Hypothalamus (tissue), 51 donors: ENCODE data around the gene ASTL.
"Not testable (repeated sequence)": the region's sequence is repeated elsewhere in the genome, so short reads cannot be mapped to it uniquely, and the experiment has no call there.

Experiments
- DNase-seq, 51 donors: peaks; one replicate each; lab custom pipeline; 2025; lab: John Stamatoyannopoulos, UW

The ASTL gene

DNA sequence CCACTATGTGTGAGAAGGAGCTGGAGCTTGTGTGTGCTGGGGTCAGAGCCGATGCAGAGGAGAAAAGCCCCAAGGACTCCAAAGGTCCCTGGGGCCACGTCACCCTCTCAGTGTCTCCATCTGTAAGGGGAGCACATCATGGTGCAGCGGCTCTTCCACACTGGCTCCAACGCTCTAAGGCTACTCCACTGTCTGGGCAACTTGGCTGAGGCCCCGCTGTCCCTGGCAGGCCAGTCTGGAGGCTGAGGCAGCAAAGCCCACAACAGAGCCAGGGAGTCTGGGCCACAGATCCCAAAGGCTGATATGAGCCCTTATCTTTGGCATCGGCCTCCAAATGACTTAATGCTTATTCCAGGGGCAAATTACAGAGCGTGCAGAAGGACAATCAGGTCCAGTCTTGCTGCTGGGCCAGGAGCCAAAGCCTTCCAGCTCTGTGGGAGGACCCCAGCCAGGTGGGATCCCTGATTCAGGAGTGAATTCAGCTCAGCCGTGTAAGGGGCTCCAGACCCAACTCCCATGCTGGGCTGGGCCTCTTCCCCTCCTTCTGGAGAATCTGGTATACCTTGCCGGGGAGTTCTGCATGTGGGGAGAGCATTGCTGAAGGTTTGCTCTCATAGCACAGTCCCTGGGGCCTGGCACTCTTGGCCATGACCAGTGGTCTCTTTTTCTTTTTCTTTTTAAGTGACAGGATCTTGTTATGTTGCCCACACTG lies 8.7 kb upstream of the ASTL start:
- DNase-seq: no peak

GRCh38 chr2:96146153-96146880 lies 8.0 kb upstream of the ASTL start:
- DNase-seq: peak in 17 of 51 donors; percentile 2 to 51 (median 21)

GRCh38 chr2:96145848-96146152 lies 7.5 kb upstream of the ASTL start:
- DNase-seq: no peak

DNA sequence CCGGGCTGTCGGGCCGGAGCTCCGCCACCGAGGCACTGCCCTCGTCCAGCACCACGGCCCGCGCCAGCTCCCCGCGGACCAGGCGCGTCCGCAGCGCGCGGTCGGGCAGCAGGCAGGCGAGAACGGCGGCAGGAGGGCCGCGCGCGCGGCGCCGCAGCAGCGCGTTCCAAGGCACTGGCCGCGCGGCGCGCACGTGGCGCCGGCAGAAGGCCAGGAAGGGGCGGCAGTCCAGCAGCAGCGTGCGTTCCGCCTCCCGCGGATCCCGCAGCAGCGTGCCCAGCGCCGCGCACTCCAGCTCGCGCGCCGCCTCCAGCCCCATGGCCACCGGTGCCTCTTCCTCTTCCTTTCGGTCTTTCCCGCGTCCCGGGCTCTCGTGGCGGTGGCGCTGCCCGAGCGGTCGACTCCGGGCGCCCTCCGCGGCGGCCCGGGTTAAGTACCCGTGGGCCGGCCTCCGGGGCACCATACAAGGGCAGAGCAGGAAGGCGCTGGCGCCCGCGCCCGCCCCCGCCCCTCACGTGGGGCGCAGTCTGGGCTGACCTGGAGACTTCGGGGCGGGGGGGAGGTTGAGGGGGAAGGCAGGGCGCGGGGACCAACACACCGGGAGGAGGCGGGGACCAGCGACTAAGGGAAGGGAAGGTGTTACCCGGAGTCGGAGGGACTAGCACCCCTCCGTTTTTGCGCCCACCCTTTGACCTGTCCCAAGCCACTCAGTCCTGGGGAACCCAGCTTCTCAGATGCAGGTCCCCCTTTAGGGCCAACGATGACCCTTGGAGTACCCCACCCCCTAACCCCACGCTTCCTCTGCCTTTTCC lies 6.9 kb upstream of the ASTL start, which contains the start of gene DUSP2:
DUSP2 (minus strand) TSS at position 405 of the 812 bp plus-strand sequence; CDS start at position 319, 86 bp downstream.
- DNase-seq: peak in 38 of 51 donors; percentile 16 to 84 (median 50)

- DNase-seq: no peak
Measured at GRCh38 chr2:96144481-96145035, 6.3 kb upstream of the ASTL start.

DNA sequence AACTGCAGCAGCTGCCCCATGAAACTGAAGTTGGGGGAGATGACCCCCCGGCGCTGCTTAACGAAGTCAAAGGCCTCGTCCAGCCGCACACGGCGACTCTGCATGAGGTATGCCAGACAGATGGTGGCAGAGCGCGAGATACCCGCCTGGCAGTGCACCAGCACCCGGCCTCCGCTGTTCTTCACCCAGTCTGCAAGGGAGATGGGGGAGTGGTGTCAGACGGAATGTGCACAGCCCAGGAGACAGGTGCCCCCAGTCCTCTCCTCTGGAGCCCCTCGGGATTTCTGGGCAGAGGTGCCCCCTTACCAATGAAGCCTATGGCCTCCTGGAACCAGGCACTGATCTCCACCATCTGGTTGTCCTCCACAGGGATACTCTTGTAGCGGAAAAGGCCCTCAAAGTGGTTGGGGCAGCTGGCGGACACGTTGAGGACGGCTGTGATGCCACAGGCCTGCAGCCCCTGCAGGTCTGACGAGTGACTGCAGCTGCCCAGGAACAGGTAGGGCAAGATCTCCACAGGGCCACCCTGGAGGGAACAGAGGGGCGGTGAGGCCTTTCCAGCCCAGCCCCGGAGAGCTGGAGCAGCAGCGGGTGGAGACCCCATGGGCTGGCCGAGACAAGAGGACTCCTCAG lies 5.7 kb upstream of the ASTL start:
- peak in 1 of 51 donors; percentile 23 for DNase-seq

GRCh38 chr2:96143231-96143847 lies 5.0 kb upstream of the ASTL start:
- DNase-seq: no peak

DNA sequence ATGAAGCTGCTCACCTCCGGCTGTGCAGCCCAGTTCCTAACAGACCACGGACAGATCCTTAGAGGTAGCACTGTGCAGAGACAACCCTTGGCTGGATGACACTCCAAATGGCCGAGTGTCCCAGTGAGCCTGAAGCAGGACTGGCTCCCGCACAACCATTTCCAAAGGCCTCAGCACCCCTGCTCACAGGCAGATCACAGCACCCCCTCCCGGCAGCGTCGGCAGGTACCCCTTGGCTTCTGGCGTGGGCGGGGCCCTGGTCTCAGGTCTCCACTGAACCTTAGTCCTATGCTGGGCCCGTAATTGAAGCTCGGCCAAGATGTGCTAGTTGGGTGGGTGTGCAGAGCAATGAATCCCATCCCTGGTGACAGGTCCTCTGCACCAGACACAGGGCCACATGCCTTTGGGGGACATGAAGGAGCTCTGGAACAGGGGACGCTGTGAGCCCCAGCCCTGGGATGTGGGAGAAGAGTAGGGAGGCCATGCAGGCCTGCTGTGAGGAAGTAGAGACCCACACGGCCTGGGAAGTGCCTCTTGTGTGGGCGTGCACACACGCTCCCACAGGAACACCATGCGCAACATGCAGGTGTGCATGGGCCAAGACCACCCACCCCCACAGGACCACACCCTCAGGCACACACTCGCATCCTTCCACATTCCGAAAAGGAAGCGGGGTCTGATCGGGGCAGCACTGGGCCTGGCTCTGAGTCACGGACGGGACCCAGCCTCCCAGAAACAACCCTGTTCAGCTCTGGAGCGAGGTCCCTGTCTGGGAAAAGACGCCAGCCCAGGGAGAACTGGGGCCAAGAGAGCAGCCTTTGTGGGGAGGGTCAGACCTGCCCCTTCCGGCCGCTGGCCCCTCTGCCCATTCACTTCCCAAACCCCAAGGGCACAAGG lies 4.2 kb upstream of the ASTL start:
- no peak for DNase-seq

- DNase-seq: not testable (repeated sequence)
Measured at GRCh38 chr2:96141624-96141967, 3.3 kb upstream of the ASTL start.

DNA sequence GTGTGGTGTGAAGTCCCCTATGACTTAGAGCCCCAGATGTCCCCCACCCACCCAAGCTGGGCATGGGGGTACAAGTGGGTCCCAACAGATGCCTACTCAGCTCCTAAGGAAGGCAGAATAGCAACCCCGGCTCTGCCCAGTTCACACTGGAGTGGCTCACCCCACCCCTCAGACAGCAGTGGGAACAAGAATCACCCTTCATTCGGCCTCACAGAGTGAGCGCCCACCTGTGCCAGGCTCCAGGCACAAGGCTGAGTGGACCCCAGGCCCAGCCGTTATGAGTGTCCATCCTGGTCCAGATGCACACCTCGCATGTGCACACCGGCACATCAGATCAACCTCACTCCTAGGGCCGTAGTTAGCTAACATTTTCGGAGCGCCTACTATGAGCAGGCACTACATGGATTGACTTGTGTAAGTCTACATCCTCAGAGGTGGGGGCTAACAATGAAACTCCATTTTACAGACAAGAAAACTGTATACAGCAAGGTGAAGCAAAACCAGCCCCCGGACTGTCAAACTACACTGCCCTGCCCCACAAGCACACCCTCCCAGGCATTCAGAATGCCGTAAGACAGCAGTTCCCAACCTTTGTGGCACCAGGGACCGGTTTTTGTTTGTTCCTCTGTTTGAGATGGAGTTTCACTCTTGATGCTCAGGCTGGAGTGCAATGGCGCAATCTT lies 2.8 kb upstream of the ASTL start:
- DNase-seq: no peak

- no peak for DNase-seq
Measured at GRCh38 chr2:96139181-96139758, 968 bp upstream of the ASTL start.

- DNase-seq: no peak
Measured at GRCh38 chr2:96137321-96138178, 752 bp downstream of the ASTL start.

DNA sequence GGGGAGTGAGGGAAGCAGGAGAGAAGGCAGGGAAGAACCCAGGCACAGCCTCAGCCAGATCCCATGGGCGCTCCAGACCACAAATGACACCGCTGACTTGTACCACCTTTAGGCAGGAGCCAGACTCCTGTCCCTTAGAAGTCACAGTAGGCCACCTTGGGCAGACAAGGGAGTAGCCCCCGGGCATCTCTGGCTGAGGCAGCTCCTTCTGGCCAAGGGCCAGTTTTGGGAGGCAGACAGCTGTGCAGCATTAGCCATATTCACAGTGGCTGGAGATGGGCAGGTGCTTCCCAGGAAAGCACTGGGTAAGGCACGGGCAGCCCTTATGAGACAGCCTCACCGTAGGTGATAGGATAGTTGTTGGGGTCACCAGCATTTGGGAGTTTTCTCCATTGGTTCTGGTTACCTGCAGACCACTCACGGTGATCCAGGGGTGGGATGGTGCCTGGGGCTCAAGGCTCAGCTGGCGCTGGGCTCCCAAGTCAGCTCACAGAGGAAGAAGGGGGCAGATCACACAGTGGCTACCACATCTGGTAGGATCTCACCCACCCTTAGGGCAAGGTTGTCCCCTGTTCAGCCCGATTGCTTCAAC lies 2.1 kb downstream of the ASTL start:
- no peak for DNase-seq

- no peak for DNase-seq
Measured at GRCh38 chr2:96135621-96136020, 2.7 kb downstream of the ASTL start.

DNA sequence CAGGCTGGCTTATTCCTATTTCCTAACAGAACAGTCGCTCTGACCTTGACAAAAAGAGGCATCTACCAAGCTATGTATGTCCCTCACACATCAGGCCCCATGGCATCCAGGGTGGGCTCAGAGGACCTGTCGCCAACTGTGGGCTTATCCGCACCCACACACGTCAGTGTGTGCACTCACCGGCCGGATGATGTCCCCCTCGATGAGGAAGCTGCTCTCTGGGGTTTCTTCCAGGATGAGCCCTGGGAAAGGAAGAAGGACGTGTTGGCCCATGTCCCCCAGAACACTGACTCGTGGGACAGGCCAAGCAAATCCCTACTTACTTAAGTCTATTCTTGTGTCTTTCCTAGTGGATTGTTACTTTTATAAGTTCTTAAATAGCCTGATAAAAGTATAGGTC lies 3.1 kb downstream of the ASTL start:
- no peak for DNase-seq

GRCh38 chr2:96134421-96134820 lies 3.9 kb downstream of the ASTL start:
- DNase-seq: no peak
